Trophoblast cell (in vitro differentiated cells and primary cell): ENCODE measurements around the gene CHDH.

Source experiments
- DNase-seq, 2 donors: peaks; one replicate each; pipeline ENCODE4 v3.0.0-alpha.2; 2016
- H2AFZ ChIP-seq: 2 replicates; pipeline ENCODE4 v1.6.1; 2013; ENCODE audit warnings: low read length, moderate library complexity, mild to moderate bottlenecking; ENCODE audit not compliant: insufficient read depth, poor library complexity
- H2AK5ac ChIP-seq: 2 replicates; pipeline ENCODE4 v1.6.1; 2013; ENCODE audit warnings: mild to moderate bottlenecking, low read length
- H2BK120ac ChIP-seq: 2 replicates; pipeline ENCODE4 v1.6.1; 2013; ENCODE audit warnings: low read length, mild to moderate bottlenecking, moderate library complexity; ENCODE audit not compliant: insufficient read depth, poor library complexity
- H2BK12ac ChIP-seq: 2 replicates; pipeline ENCODE4 v1.6.1; 2013; ENCODE audit warnings: mild to moderate bottlenecking, low read length, moderate library complexity
- H2BK5ac ChIP-seq: 2 replicates; pipeline ENCODE4 v1.6.1; 2013; ENCODE audit warnings: low read length, low read depth, moderate library complexity, mild to moderate bottlenecking; ENCODE audit not compliant: poor library complexity
- H3K14ac ChIP-seq: 2 replicates; pipeline ENCODE4 v1.6.1; 2013; ENCODE audit warnings: mild to moderate bottlenecking, low read length
- H3K18ac ChIP-seq: 2 replicates; pipeline ENCODE4 v1.6.1; 2013; ENCODE audit warnings: mild to moderate bottlenecking, low read length
- H3K23ac ChIP-seq: 2 replicates; pipeline ENCODE4 v1.6.1; 2013; ENCODE audit warnings: low read length
- H3K27ac ChIP-seq: 2 replicates; pipeline ENCODE4 v1.5.1; 2013; ENCODE audit warnings: low read depth, mild to moderate bottlenecking, inconsistent platforms, low read length, moderate library complexity
- H3K27me3 ChIP-seq: 2 replicates; pipeline ENCODE4 v1.6.1; 2013; ENCODE audit warnings: inconsistent platforms, mild to moderate bottlenecking, low read length, moderate library complexity; ENCODE audit not compliant: insufficient read depth
- H3K36me3 ChIP-seq, 2 experiments: 1 replicate in 1 of 2; 2 replicates in 1 of 2; pipeline ENCODE4 v1.6.1; 2013; ENCODE audit warnings: low read length in 2 of 2, mild to moderate bottlenecking in 2 of 2, moderate library complexity in 1 of 2; ENCODE audit not compliant: insufficient read depth in 2 of 2, control insufficient read depth in 1 of 2
- H3K4ac ChIP-seq: 2 replicates; pipeline ENCODE4 v1.6.1; 2013; ENCODE audit warnings: low read depth, mild to moderate bottlenecking, low read length, moderate library complexity
- H3K4me1 ChIP-seq, 2 experiments: 1 replicate in 1 of 2; 2 replicates in 1 of 2; pipeline ENCODE4 v1.6.1; 2013; ENCODE audit warnings: low read length in 2 of 2, mild to moderate bottlenecking in 2 of 2, moderate library complexity in 1 of 2; ENCODE audit not compliant: insufficient read depth in 2 of 2, control insufficient read depth in 1 of 2
- H3K4me2 ChIP-seq: 2 replicates; pipeline ENCODE4 v1.6.1; 2013; ENCODE audit warnings: inconsistent platforms, mild to moderate bottlenecking, low read length, moderate library complexity
- H3K4me3 ChIP-seq: 2 replicates; pipeline ENCODE4 v1.5.1; 2013; ENCODE audit warnings: mild to moderate bottlenecking, low read depth, low read length, inconsistent platforms
- H3K79me1 ChIP-seq: one replicate; pipeline ENCODE4 v1.6.1; 2013; ENCODE audit warnings: low read length
- H3K79me2 ChIP-seq: 2 replicates; pipeline ENCODE4 v1.6.1; 2013; ENCODE audit warnings: low read length, mild to moderate bottlenecking; ENCODE audit not compliant: control insufficient read depth, insufficient read depth, poor library complexity
- H3K9ac ChIP-seq: 2 replicates; pipeline ENCODE4 v1.6.1; 2013; ENCODE audit warnings: mild to moderate bottlenecking, low read length
- H3K9me3 ChIP-seq: 2 replicates; pipeline ENCODE4 v1.6.1; 2013; ENCODE audit warnings: low read depth, mild to moderate bottlenecking, control low read depth, inconsistent platforms, low read length; ENCODE audit not compliant: insufficient read depth
- H4K12ac ChIP-seq: 2 replicates; pipeline ENCODE4 v1.6.1; 2013; ENCODE audit warnings: low read depth, mild to moderate bottlenecking, low read length, moderate library complexity
- H4K8ac ChIP-seq: 2 replicates; pipeline ENCODE4 v1.6.1; 2013; ENCODE audit warnings: low read depth, mild to moderate bottlenecking, low read length, moderate library complexity
- H4K91ac ChIP-seq: one replicate; pipeline ENCODE4 v1.6.1; 2013; ENCODE audit warnings: low read depth, mild to moderate bottlenecking, low read length, moderate library complexity
- WGBS: extraction: QIAGEN DNeasy Blood & Tissue Kit; methylation state at CpG from one replicate; pipeline ENCODE4 v1.1.7; 2013; ENCODE audit warnings: missing lambda C conversion rate; ENCODE audit not compliant: insufficient read length, insufficient coverage; ENCODE audit errors: extremely low coverage; 5-methylcytosine and 5-hydroxymethylcytosine counted together

The CHDH gene

DNA sequence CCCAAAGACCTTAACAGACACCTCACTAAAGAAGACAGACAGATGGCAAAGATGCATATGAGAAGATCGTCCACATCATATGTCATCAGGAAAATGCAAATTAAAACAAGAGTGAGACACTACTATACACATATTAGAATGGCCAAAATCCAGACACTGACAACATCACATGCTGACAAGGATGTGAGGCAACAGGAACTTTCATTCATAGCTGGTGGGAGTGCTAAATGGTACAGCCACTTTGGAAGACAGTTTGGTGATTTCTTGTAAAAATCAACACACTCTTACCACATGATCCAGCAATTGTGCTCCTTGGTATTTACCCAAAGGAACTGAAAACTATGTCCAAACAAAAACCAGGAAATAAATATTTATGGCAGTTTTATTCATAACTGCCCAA is 17.6 kb downstream of the CHDH start:
- Histone ChIP-seq H2AFZ (no peak overlapping the region), H3K18ac (no peak overlapping the region), H3K9ac (no peak overlapping the region), H4K91ac (no peak overlapping the region), H3K4me3 (no peak overlapping the region), H3K14ac (no peak overlapping the region), H2AK5ac (no peak overlapping the region), H3K36me3 (no peaks in the 10 kb centered on the region), H2BK5ac (no peak overlapping the region), H3K23ac (no peak overlapping the region), H4K12ac (no peak overlapping the region), H2BK120ac (no peak overlapping the region), H3K4me2 (no peak overlapping the region), H3K4ac (no peak overlapping the region), H2BK12ac (no peak overlapping the region), H4K8ac (no peak overlapping the region), H3K4me1 (no peaks in the 10 kb centered on the region), H3K9me3 (no peaks in the 10 kb centered on the region), H3K27me3 (no peaks in the 10 kb centered on the region), H3K79me1 (no peaks in the 10 kb centered on the region), H3K27ac (no peak overlapping the region), H3K79me2 (no peaks in the 10 kb centered on the region)
- no peak for DNase-seq
- WGBS: no CpG with 5 or more reads among the region's 1 CpG

DNA sequence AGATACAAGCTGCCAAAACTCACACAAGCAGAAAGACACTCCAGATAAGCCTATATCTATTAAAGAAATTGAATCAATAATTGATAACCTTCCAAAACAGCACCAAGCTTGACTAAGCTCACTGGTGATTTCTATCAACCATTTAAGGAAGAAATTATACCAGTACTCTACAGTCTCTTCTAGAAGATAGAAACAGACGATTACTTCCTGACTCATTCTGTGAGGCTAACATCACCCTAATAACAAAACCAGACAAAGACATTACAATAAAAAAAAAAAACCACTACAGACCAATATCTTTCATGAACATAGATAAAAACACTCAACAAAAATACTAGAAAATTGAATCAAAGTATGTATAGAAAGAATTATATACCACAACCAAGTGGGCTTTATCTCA is 20.2 kb downstream of the CHDH start:
- no peaks in the 10 kb centered on the region for H3K9me3 ChIP-seq
- no peak overlapping the region for H2AFZ ChIP-seq
- H3K27me3 ChIP-seq: no peaks in the 10 kb centered on the region
- no peak overlapping the region for H4K12ac ChIP-seq
- no peak overlapping the region for H3K14ac ChIP-seq
- no peak overlapping the region for H3K4me3 ChIP-seq
- no peak for DNase-seq
- H3K4me2 ChIP-seq: no peak overlapping the region
- no peaks in the 10 kb centered on the region for H3K4me1 ChIP-seq
- no peak overlapping the region for H3K4ac ChIP-seq
- H2BK12ac ChIP-seq: no peak overlapping the region
- no peak overlapping the region for H3K23ac ChIP-seq
- H3K79me1 ChIP-seq: no peaks in the 10 kb centered on the region
- H2BK5ac ChIP-seq: no peak overlapping the region
- H3K36me3 ChIP-seq: no peaks in the 10 kb centered on the region
- H2BK120ac ChIP-seq: no peak overlapping the region
- WGBS: no CpG with 5 or more reads among the region's 1 CpG
- H3K9ac ChIP-seq: no peak overlapping the region
- H3K18ac ChIP-seq: no peak overlapping the region
- no peaks in the 10 kb centered on the region for H3K79me2 ChIP-seq
- H3K27ac ChIP-seq: no peak overlapping the region
- H4K91ac ChIP-seq: no peak overlapping the region
- no peak overlapping the region for H2AK5ac ChIP-seq
- no peak overlapping the region for H4K8ac ChIP-seq

DNA sequence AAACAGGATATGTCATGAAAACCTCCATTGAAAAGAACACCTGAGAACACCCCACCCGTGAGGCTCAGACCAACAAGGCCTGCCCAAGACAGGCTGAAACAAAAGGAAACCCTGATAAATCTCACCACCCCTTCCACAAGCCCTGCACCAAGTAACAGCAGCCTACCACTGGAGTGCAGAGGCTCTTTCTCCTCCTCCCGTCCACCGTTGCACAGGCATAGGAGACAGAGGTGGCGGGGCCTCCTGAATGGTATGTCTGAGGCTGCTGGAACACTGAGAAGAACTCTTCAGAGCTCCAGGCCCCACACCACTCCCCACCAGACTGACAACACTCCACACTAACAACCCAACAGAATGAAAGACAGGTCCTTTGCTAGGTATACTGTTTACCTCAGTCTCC is 21.4 kb downstream of the CHDH start:
- no peak overlapping the region for H2BK5ac ChIP-seq
- no peak overlapping the region for H3K18ac ChIP-seq
- no peak overlapping the region for H2AK5ac ChIP-seq
- no peak overlapping the region for H3K23ac ChIP-seq
- no peaks in the 10 kb centered on the region for H3K36me3 ChIP-seq
- H3K79me1 ChIP-seq: no peaks in the 10 kb centered on the region
- no peak overlapping the region for H2BK12ac ChIP-seq
- H3K9me3 ChIP-seq: no peaks in the 10 kb centered on the region
- no peak overlapping the region for H3K14ac ChIP-seq
- H3K4ac ChIP-seq: no peak overlapping the region
- H3K27me3 ChIP-seq: no peaks in the 10 kb centered on the region
- no peak overlapping the region for H3K9ac ChIP-seq
- no peak overlapping the region for H2AFZ ChIP-seq
- H3K79me2 ChIP-seq: no peaks in the 10 kb centered on the region
- no peak overlapping the region for H2BK120ac ChIP-seq
- no peak overlapping the region for H3K27ac ChIP-seq
- H3K4me2 ChIP-seq: no peak overlapping the region
- no peak overlapping the region for H4K91ac ChIP-seq
- no peak overlapping the region for H4K12ac ChIP-seq
- no peaks in the 10 kb centered on the region for H3K4me1 ChIP-seq
- no peak for DNase-seq
- no peak overlapping the region for H4K8ac ChIP-seq
- no CpG with 5 or more reads among the region's 4 CpGs for WGBS
- H3K4me3 ChIP-seq: no peak overlapping the region

DNA sequence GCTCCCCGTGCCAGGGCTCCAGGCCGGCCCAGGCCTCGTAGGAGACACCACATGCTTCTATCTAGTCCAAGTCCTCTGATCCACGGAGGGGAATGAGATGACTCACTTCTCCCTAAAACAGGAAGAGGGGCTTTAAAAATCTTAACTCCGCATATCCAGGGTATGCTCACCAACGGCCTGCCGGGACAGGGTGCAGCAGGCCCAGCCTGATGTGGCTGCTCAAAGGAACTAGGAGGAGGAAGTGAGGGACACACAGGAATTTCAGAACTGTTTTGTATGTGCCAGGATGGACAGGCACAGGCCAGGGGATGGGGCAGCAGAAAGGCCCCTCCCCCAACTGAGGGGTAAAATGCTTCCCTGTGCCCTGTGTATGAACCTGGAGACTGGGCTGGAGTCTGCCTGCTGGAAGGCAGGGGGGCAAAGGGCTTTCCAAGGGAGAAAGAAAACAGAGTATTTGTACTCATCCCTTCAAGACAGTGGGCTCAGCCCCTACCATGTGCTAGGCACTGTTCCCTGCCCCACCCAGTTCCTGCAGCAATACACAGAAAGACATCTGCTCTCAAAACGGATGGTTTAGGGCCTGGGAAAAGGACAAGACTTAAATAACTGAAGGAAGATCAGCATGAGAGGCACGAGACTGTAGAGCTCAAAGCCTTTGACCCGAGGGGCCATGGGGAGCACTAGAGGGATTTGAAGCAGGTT is 22.1 kb downstream of the CHDH start:
- Histone ChIP-seq H4K12ac (no peak overlapping the region), H3K23ac (no peak overlapping the region), H3K4ac (no peak overlapping the region), H3K18ac (no peak overlapping the region), H2BK5ac (no peak overlapping the region), H3K4me3 (no peak overlapping the region), H2BK120ac (no peak overlapping the region), H2AFZ (no peak overlapping the region), H2AK5ac (no peak overlapping the region), H4K8ac (no peak overlapping the region), H3K27me3 (no peaks in the 10 kb centered on the region), H4K91ac (no peak overlapping the region), H3K79me2 (no peaks in the 10 kb centered on the region), H3K9ac (no peak overlapping the region), H3K36me3 (no peaks in the 10 kb centered on the region), H3K4me2 (no peak overlapping the region), H3K14ac (no peak overlapping the region), H3K9me3 (no peaks in the 10 kb centered on the region), H3K27ac (no peak overlapping the region), H3K4me1 (no peaks in the 10 kb centered on the region), H2BK12ac (no peak overlapping the region), H3K79me1 (no peaks in the 10 kb centered on the region)
- WGBS: no CpG with 5 or more reads among the region's 10 CpGs
- no peak for DNase-seq
